GM19468 (cell line): ENCODE data around the gene UBE2H.
"Not testable (repeated sequence)": the region's sequence is repeated elsewhere in the genome, so short reads cannot be mapped to it uniquely, and the experiment has no call there.

Experiments used
- ATAC-seq: cut with Tn5 transposase; IDR thresholded peaks from one replicate; pipeline ENCODE4 v1.9.1; 2021; ENCODE audit warnings: mild to moderate bottlenecking, moderate library complexity, moderate number of reproducible peaks; ENCODE audit not compliant: unreplicated experiment; ENCODE audit errors: extremely low read depth

UBE2H gene

GRCh38 chr7:129883151-129883550 is 69.6 kb downstream of the UBE2H start:
- ATAC-seq, result no peak

- ATAC-seq, result no peak
These were observed 70.2 kb downstream of the UBE2H start for GRCh38 chr7:129882531-129882930.

- ATAC-seq, result no peak
These were observed 75.5 kb downstream of the UBE2H start for GRCh38 chr7:129877146-129877792.

GRCh38 chr7:129875745-129876411 is 76.9 kb downstream of the UBE2H start:
- no peak for ATAC-seq

- no peak for ATAC-seq
These were observed 77.6 kb downstream of the UBE2H start for GRCh38 chr7:129875160-129875559.

- no peak for ATAC-seq
These were observed 78.0 kb downstream of the UBE2H start for GRCh38 chr7:129874722-129875121.

GRCh38 chr7:129872054-129872453 is 80.7 kb downstream of the UBE2H start:
- ATAC-seq, result no peak

- ATAC-seq, result no peak
These were observed 82.1 kb downstream of the UBE2H start for GRCh38 chr7:129870668-129871067.

GRCh38 chr7:129866251-129866650 is 86.5 kb downstream of the UBE2H start:
- ATAC-seq, result no peak

- no peak for ATAC-seq
These were observed 86.9 kb downstream of the UBE2H start for GRCh38 chr7:129865925-129866201.

GRCh38 chr7:129865093-129865924 is 87.5 kb downstream of the UBE2H start:
- no peak for ATAC-seq

- ATAC-seq, result not testable (repeated sequence)
These were observed 88.1 kb downstream of the UBE2H start for GRCh38 chr7:129864676-129865075.

- no peak for ATAC-seq
These were observed 88.7 kb downstream of the UBE2H start for GRCh38 chr7:129864042-129864441.

- no peak for ATAC-seq
These were observed 90.1 kb downstream of the UBE2H start for GRCh38 chr7:129862682-129863081.

- not testable (repeated sequence) for ATAC-seq
These were observed 92.0 kb downstream of the UBE2H start for GRCh38 chr7:129860784-129861183.

GRCh38 chr7:129859183-129859582 is 93.6 kb downstream of the UBE2H start:
- no peak for ATAC-seq

- no peak for ATAC-seq
These were observed 94.3 kb downstream of the UBE2H start for GRCh38 chr7:129858490-129858889.

GRCh38 chr7:129857313-129857712 is 95.4 kb downstream of the UBE2H start:
- ATAC-seq, result no peak

- no peak for ATAC-seq
These were observed 96.6 kb downstream of the UBE2H start for GRCh38 chr7:129855935-129856717.

GRCh38 chr7:129855234-129855673 is 97.5 kb downstream of the UBE2H start:
- ATAC-seq, result no peak

- ATAC-seq, result no peak
These were observed 98.4 kb downstream of the UBE2H start for GRCh38 chr7:129854401-129854800.
